GM23338 (cell line): ENCODE results near the gene CCDC50. TPM values are rescaled to one million over a fixed set of nuclear protein-coding genes. Genes with fewer than 3 reads are reported as not detected.

ENCODE experiments used
- ATAC-seq: fragments of 200-7000 bp; cut with Tn5 transposase; 3 replicates; pipeline ENCODE4 v1.9.1; 2020
- DNase-seq: peaks from one replicate; pipeline ENCODE4 v3.0.0-alpha.2; 2015; ENCODE audit warnings: low spot score
- H2AFZ ChIP-seq: fragments of 200-600 bp; sonication (generic); 2 replicates; pipeline ENCODE4 v1.8.0; 2016; ENCODE audit warnings: antibody characterized with exemption, mild to moderate bottlenecking, moderate library complexity
- H3F3A ChIP-seq: fragments of 200-600 bp; sonication (generic); replicated peaks from 2 replicates; pipeline ENCODE4 v1.8.0; 2017; ENCODE audit warnings: antibody characterized with exemption, mixed run types, low read depth
- H3K27ac ChIP-seq: fragments of 200-600 bp; sonication (generic); 2 replicates; pipeline ENCODE4 v1.6.1; 2016; ENCODE audit warnings: low read depth
- H3K27me3 ChIP-seq: fragments of 200-600 bp; sonication (generic); 2 replicates; pipeline ENCODE4 v1.8.0; 2016; ENCODE audit warnings: mild to moderate bottlenecking, mixed run types, moderate library complexity; ENCODE audit not compliant: insufficient read depth
- H3K36me3 ChIP-seq: fragments of 200-600 bp; sonication (generic); 2 replicates; pipeline ENCODE4 v1.8.0; 2016; ENCODE audit warnings: mild to moderate bottlenecking; ENCODE audit not compliant: insufficient read depth
- H3K4me1 ChIP-seq: fragments of 200-600 bp; sonication (generic); 2 replicates; pipeline ENCODE4 v1.8.0; 2016; ENCODE audit warnings: mild to moderate bottlenecking, moderate library complexity; ENCODE audit not compliant: insufficient read depth
- H3K4me2 ChIP-seq: fragments of 200-600 bp; sonication (generic); 2 replicates; pipeline ENCODE4 v1.7.1; 2017; ENCODE audit warnings: mixed run types
- H3K4me3 ChIP-seq: fragments of 200-600 bp; sonication (generic); 2 replicates; pipeline ENCODE4 v1.6.1; 2016; ENCODE audit warnings: mixed run types
- H3K79me2 ChIP-seq: fragments of 200-600 bp; sonication (generic); replicated peaks from 2 replicates; pipeline ENCODE4 v1.8.0; 2017; ENCODE audit warnings: mild to moderate bottlenecking; ENCODE audit not compliant: insufficient read depth
- H3K9me2 ChIP-seq: fragments of 200-600 bp; sonication (generic); 2 replicates; pipeline ENCODE4 v1.8.0; 2017; ENCODE audit not compliant: insufficient read depth
- H4K20me1 ChIP-seq: fragments of 200-600 bp; sonication (generic); replicated peaks from 2 replicates; pipeline ENCODE4 v1.8.0; 2017; ENCODE audit warnings: mild to moderate bottlenecking; ENCODE audit not compliant: insufficient read depth
- H3K27ac Mint-ChIP-seq: 2 replicates; pipeline ENCODE4 v1.8.0; 2020; ENCODE audit warnings: inconsistent platforms, mild to moderate bottlenecking, moderate library complexity, mixed read lengths
- H3K27me3 Mint-ChIP-seq: 3 replicates; pipeline ENCODE4 v1.8.0; 2022; ENCODE audit warnings: low read depth, mild to moderate bottlenecking, moderate library complexity, mixed read lengths, inconsistent platforms; ENCODE audit not compliant: insufficient read depth, poor library complexity
- H3K36me3 Mint-ChIP-seq: 3 replicates; pipeline ENCODE4 v1.8.0; 2021; ENCODE audit warnings: low read depth, mild to moderate bottlenecking, inconsistent platforms, moderate library complexity, mixed read lengths
- H3K4me1 Mint-ChIP-seq: 3 replicates; pipeline ENCODE4 v1.8.0; 2020; ENCODE audit warnings: mild to moderate bottlenecking, inconsistent platforms, mixed read lengths
- H3K4me3 Mint-ChIP-seq: 3 replicates; pipeline ENCODE4 v1.8.0; 2021; ENCODE audit warnings: moderate library complexity, mild to moderate bottlenecking, inconsistent platforms, mixed read lengths
- H3K9me3 Mint-ChIP-seq: 3 replicates; pipeline ENCODE4 v1.8.0; 2020; ENCODE audit warnings: moderate library complexity, mild to moderate bottlenecking, inconsistent platforms, mixed read lengths
- EZH2 ChIP-seq: fragments of 200-600 bp; sonication (generic); IDR thresholded peaks from one replicate; pipeline ENCODE4 v1.8.0; 2017; ENCODE audit warnings: antibody characterized with exemption, mild to moderate bottlenecking, low read depth; ENCODE audit not compliant: unreplicated experiment
- JUNB ChIP-seq: IDR thresholded peaks from one replicate; pipeline ENCODE4 v1.6.1; 2016; ENCODE audit warnings: antibody characterized with exemption; ENCODE audit not compliant: unreplicated experiment
- NANOG ChIP-seq: IDR thresholded peaks from 2 replicates; pipeline ENCODE4 v1.6.1; 2016; ENCODE audit warnings: antibody characterized with exemption, borderline replicate concordance
- ZNF462 ChIP-seq: fragments of 250-450 bp; sonication (Bioruptor Pico); IDR thresholded peaks from 2 replicates; pipeline ENCODE4 v1.5.0; 2020; ENCODE audit warnings: mild to moderate bottlenecking, moderate library complexity
- polyA plus RNA-seq: library from polyadenylated mRNA; unstranded; fragments of >200 nt; fragmentation: Nextera tagmentation; extraction: Ambion mirVana; gene quantifications from 2 replicates; pipeline ENCODE4 v1.2.1, GENCODE V29; 2016
- total RNA-seq: library from RNA; depleted of rRNA; stranded (reverse); fragments of >200 nt; shearing (Covaris generic); gene quantifications from 2 replicates; pipeline ENCODE4 v1.2.3, GENCODE V29; 2014
- TF ChIP-seq, protein P1 (sequence below): IDR thresholded peaks from 2 replicates; pipeline ENCODE4 v1.6.1; 2016; ENCODE audit warnings: antibody characterized with exemption

The CCDC50 gene
- total and polyA plus RNA-seq, 2 experiments from 2014 or later: 22.4 to 25.4 TPM

DNA sequence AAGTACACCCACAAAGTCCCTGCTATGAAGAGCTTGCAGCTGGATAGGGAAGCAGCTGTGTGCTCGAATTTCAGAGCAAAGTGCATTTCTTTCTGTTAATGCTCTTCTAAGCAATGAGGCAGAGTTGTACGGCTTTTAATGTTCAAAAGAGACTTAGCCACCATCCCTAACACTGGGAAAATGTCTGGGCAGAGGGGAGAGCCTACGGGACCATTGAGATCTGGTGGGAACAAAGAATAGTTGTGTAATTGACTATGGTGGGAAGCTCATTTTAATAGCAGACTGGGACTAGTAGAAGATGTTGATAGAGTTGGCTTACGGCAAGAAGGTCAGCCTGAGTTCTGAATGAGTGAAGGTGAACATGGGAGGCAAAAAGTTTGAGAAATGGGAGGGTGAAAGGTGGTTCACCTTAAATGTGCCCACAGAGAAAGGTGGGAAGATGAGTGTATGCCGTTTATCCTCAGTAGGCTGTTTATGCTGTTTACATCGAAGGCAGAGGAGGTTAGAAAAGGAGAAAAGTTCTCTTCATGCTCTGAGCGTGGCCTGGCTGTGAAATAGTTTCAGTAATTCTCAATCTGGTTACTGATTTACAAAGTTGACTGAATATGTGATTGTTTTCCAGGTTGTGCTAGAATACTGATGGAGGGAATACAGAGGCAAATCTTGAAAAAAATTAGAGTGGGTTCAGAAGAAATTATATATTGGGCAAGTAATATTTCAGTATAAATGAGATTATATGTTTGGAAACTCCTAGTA is 24.0 kb downstream of the CCDC50 start (continued):
- TF ChIP-seq ZNF462 (CRISPR knock-in tag) (no peak), JUNB (no peak)

GRCh38 chr3:191355406-191355805 is 26.2 kb downstream of the CCDC50 start:
- peak overlapping the region; percentile 10; the same call in 1 of the 2 replicates for H3K27ac Mint-ChIP-seq
- no peak for DNase-seq
- H4K20me1 ChIP-seq: no peaks in the 10 kb centered on the region
- H3K27me3 ChIP-seq: no peaks in the 10 kb centered on the region
- H3K9me2 ChIP-seq: no peaks in the 10 kb centered on the region
- H3K9me3 Mint-ChIP-seq: no peaks in the 10 kb centered on the region
- H3K4me2 ChIP-seq: no peak overlapping the region
- H2AFZ ChIP-seq: no peak overlapping the region
- ATAC-seq: no peak
- TF ChIP-seq EZH2 (no peak), NANOG (no peak)
- TF ChIP-seq, protein P1, sequence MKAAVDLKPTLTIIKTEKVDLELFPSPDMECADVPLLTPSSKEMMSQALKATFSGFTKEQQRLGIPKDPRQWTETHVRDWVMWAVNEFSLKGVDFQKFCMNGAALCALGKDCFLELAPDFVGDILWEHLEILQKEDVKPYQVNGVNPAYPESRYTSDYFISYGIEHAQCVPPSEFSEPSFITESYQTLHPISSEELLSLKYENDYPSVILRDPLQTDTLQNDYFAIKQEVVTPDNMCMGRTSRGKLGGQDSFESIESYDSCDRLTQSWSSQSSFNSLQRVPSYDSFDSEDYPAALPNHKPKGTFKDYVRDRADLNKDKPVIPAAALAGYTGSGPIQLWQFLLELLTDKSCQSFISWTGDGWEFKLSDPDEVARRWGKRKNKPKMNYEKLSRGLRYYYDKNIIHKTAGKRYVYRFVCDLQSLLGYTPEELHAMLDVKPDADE: no peak
- H3K4me1 Mint-ChIP-seq: peaks cover 55% of the 10 kb centered on the region
- H3K4me3 Mint-ChIP-seq: no peak overlapping the region
- H3K79me2 ChIP-seq: peaks cover 4% of the 10 kb centered on the region; the same call in 1 of the 2 replicates
- no peak overlapping the region for H3K4me3 ChIP-seq
- H3K27me3 Mint-ChIP-seq: no peaks in the 10 kb centered on the region
- peaks cover 15% of the 10 kb centered on the region for H3K36me3 Mint-ChIP-seq
- peaks cover 47% of the 10 kb centered on the region for H3K4me1 ChIP-seq
- no peaks in the 10 kb centered on the region for H3F3A ChIP-seq
- no peak overlapping the region for H3K27ac ChIP-seq
- no peaks in the 10 kb centered on the region for H3K36me3 ChIP-seq
